BLaER1 treated with 17β-estradiol and CSF1 and Interleukin-3, amounts not matched to agents 10 nM and 100 nM (cell line): ENCODE data around the gene SPAG16.
"Not testable (repeated sequence)": the region's sequence is repeated elsewhere in the genome, so short reads cannot be mapped to it uniquely, and the experiment has no call there.

Experiments
- H3K27ac ChIP-seq, 11 experiments: shearing (Covaris generic); formaldehyde crosslinking; 2 replicates each; pipeline ENCODE4 v1.8.1; 2022
- H3K27me3 ChIP-seq, 11 experiments: shearing (Covaris generic); formaldehyde crosslinking; 2 replicates each; pipeline ENCODE4 v1.8.1; 2022
- H3K36me3 ChIP-seq, 11 experiments: shearing (Covaris generic); formaldehyde crosslinking; 2 replicates each; pipeline ENCODE4 v1.8.1; 2022
- H3K4me1 ChIP-seq, 10 experiments: shearing (Covaris generic); formaldehyde crosslinking; 2 replicates each; pipeline ENCODE4 v1.8.1; 2022
- H3K4me2 ChIP-seq, 11 experiments: shearing (Covaris generic); formaldehyde crosslinking; 2 replicates each; pipeline ENCODE4 v1.8.1; 2022
- H3K4me3 ChIP-seq, 10 experiments: shearing (Covaris generic); formaldehyde crosslinking; 2 replicates each; pipeline ENCODE4 v1.8.1; 2022
- H3K9ac ChIP-seq, 11 experiments: shearing (Covaris generic); formaldehyde crosslinking; 2 replicates each; pipeline ENCODE4 v1.8.1; 2022
- H3K9me3 ChIP-seq, 11 experiments: shearing (Covaris generic); formaldehyde crosslinking; replicated peaks in 1 of 11; 2 replicates each; pipeline ENCODE4 v1.8.1; 2022
- H4K20me1 ChIP-seq, 11 experiments: shearing (Covaris generic); formaldehyde crosslinking; 2 replicates each; pipeline ENCODE4 v1.8.1; 2022
- Cebpa-rat ChIP-seq, 11 experiments: shearing (Covaris generic); IDR thresholded peaks; 2 replicates each; pipeline ENCODE4 v1.8.1; 2022

Gene SPAG16

DNA sequence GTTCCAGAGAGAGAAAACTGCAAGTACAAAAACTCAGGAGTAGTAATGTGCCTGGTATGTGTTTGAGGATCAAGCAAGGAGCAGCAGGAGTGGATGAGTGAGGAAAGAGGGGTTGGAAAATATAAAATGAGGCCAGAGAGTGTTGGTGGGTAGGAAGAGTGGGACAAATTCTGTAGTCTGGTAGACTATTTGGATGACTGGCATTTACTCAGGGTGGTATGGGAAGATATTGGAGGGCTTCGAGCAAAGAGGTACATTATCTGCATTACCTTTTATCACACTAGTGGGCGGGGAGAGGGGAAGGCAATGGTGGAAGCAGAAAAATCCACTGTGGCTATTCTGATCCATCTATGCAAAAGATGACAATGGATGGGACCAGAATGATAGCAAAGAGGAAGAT is 744.9 kb downstream of the SPAG16 start:
- Histone ChIP-seq H3K4me1 (no peaks in the 10 kb centered on the region), H3K9ac (no peak overlapping the region), H3K27ac (no peak overlapping the region), H4K20me1 (no peaks in the 10 kb centered on the region), H3K4me3 (no peak overlapping the region), H3K9me3 (peaks cover 0 to 2% (median under 1%) of the 10 kb centered on the region in 11 experiments; a peak in 11 of 22 replicates), H3K36me3 (no peaks in the 10 kb centered on the region), H3K27me3 (no peaks in the 10 kb centered on the region), H3K4me2 (no peak overlapping the region)
- TF ChIP-seq Cebpa-rat (IDR thresholded peaks at IDR 0.05) = no peak

GRCh38 chr2:214031566-214031965 is 747.3 kb downstream of the SPAG16 start:
- H3K4me3 ChIP-seq = no peak overlapping the region
- H3K36me3 ChIP-seq = no peaks in the 10 kb centered on the region
- TF ChIP-seq Cebpa-rat (IDR thresholded peaks at IDR 0.05) = no peak
- H3K9ac ChIP-seq = no peak overlapping the region
- peaks cover 16 to 18% (median 16%) of the 10 kb centered on the region in 11 experiments for H3K9me3 ChIP-seq
- no peaks in the 10 kb centered on the region for H3K4me1 ChIP-seq
- H4K20me1 ChIP-seq = no peaks in the 10 kb centered on the region
- H3K27ac ChIP-seq = no peak overlapping the region
- H3K27me3 ChIP-seq = no peaks in the 10 kb centered on the region
- H3K4me2 ChIP-seq = no peak overlapping the region

DNA sequence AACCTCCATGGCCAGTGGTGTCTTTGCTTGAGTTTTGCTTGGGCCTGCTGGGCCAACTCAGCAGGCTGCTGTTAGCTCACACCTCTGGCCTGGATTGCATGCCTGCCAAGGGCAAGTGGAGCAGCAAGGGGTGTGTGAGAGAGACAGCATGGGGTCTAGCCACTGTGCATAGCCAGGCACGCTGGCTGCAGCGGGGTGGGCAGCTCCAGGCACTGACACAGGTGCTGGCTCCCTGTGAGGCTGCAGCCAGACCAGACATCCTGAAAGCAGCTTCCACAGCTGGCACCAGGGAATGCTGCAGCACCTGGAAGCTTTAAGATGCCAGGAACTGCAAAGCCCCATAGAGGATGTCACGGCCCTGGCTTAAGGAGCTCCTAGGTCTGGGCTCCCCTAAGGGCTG is 750.2 kb downstream of the SPAG16 start:
- H3K4me1 ChIP-seq = no peaks in the 10 kb centered on the region
- no peaks in the 10 kb centered on the region for H3K36me3 ChIP-seq
- no peak overlapping the region for H3K27ac ChIP-seq
- no peaks in the 10 kb centered on the region for H4K20me1 ChIP-seq
- no peak overlapping the region for H3K4me3 ChIP-seq
- no peak overlapping the region for H3K9ac ChIP-seq
- no peak overlapping the region for H3K4me2 ChIP-seq
- H3K9me3 ChIP-seq = peaks cover 16 to 18% (median 16%) of the 10 kb centered on the region in 11 experiments
- H3K27me3 ChIP-seq = no peaks in the 10 kb centered on the region
- no peak for TF ChIP-seq Cebpa-rat (IDR thresholded peaks at IDR 0.05)

DNA sequence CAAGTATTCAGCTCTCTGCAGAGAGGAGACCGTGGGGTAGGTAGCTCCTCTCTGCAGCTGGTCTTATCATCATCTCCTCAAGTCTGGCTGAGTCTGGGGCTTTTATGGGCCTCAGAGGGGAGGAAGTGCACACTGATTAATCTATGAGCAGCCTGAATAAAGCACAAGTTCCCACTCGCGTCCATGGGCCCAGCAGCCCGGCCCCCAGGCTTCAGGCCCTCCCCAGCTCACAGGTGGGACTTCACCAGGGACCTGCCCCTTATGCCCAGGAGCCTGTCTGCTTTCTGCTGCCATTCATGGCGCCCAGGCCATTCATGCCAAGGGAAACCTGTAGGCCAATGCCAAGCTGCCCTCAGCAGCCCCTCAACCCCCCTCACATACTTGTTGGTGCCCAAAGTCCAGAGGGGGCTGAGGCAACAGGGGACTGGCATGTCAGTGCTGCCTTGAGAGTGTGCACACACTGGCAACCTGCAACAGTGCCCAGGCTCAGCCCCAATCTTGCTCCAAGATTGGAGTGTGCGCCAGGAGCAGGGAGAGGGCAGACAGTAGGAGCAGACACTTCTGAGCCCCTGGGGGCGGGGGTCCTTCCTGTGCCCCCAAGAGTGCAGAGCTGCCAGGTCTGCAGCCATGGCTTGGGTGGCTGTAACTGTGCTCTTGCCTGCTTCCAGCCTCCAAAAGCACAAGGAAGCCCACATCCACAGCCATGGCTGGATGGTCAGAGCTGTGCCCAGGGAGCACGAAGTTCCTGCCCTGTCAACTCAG is 751.0 kb downstream of the SPAG16 start:
- H4K20me1 ChIP-seq = no peaks in the 10 kb centered on the region
- H3K4me3 ChIP-seq = no peak overlapping the region
- no peak overlapping the region for H3K4me2 ChIP-seq
- no peaks in the 10 kb centered on the region for H3K27me3 ChIP-seq
- H3K36me3 ChIP-seq = no peaks in the 10 kb centered on the region
- no peak for TF ChIP-seq Cebpa-rat (IDR thresholded peaks at IDR 0.05)
- H3K27ac ChIP-seq = no peak overlapping the region
- no peak overlapping the region for H3K9ac ChIP-seq
- H3K4me1 ChIP-seq = no peaks in the 10 kb centered on the region
- H3K9me3 ChIP-seq = peaks cover 16 to 22% (median 16%) of the 10 kb centered on the region in 11 experiments

GRCh38 chr2:214035921-214036320 is 751.7 kb downstream of the SPAG16 start:
- Histone ChIP-seq H3K27ac (no peak overlapping the region), H3K4me3 (no peak overlapping the region), H3K27me3 (no peaks in the 10 kb centered on the region), H3K9ac (no peak overlapping the region), H3K4me1 (no peaks in the 10 kb centered on the region), H4K20me1 (no peaks in the 10 kb centered on the region), H3K9me3 (peaks cover 16 to 25% (median 17%) of the 10 kb centered on the region in 11 experiments), H3K4me2 (no peak overlapping the region), H3K36me3 (no peaks in the 10 kb centered on the region)
- TF ChIP-seq Cebpa-rat (IDR thresholded peaks at IDR 0.05) = no peak

GRCh38 chr2:214038186-214038585 is 753.9 kb downstream of the SPAG16 start:
- H3K4me2 ChIP-seq = no peak overlapping the region
- H3K27me3 ChIP-seq = no peaks in the 10 kb centered on the region
- H3K9me3 ChIP-seq = peaks cover 16 to 25% (median 17%) of the 10 kb centered on the region in 11 experiments
- H3K4me3 ChIP-seq = no peak overlapping the region
- H4K20me1 ChIP-seq = no peaks in the 10 kb centered on the region
- no peaks in the 10 kb centered on the region for H3K4me1 ChIP-seq
- TF ChIP-seq Cebpa-rat (IDR thresholded peaks at IDR 0.05) = no peak
- H3K27ac ChIP-seq = no peak overlapping the region
- H3K9ac ChIP-seq = no peak overlapping the region
- H3K36me3 ChIP-seq = no peaks in the 10 kb centered on the region

DNA sequence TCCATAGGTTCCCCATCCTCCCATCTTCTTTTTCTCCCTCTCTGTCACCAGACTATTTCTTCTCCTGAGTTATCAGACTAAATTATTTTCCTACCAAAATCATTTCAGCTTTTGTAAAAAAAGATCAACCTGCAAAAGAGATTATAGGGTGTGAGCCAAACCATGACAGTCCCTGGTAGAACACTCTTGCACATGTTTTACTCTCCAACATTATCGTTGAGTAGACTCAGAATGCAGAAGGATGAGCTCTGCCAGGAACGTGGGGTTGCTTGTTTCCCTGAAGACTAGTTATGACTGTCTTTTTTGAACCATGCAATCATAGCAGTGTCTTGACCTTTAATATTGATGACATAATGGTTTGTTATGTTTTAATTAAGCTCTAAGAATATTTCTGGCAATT is 766.5 kb downstream of the SPAG16 start:
- no peak for TF ChIP-seq Cebpa-rat (IDR thresholded peaks at IDR 0.05)
- no peaks in the 10 kb centered on the region for H3K27me3 ChIP-seq
- H3K36me3 ChIP-seq = no peaks in the 10 kb centered on the region
- no peak overlapping the region for H3K9ac ChIP-seq
- H3K9me3 ChIP-seq = peaks cover 0 to 4% (median 0%) of the 10 kb centered on the region in 11 experiments; a peak in 5 of 22 replicates
- no peaks in the 10 kb centered on the region for H4K20me1 ChIP-seq
- H3K27ac ChIP-seq = no peak overlapping the region
- H3K4me2 ChIP-seq = no peak overlapping the region
- no peak overlapping the region for H3K4me3 ChIP-seq
- H3K4me1 ChIP-seq = no peaks in the 10 kb centered on the region

DNA sequence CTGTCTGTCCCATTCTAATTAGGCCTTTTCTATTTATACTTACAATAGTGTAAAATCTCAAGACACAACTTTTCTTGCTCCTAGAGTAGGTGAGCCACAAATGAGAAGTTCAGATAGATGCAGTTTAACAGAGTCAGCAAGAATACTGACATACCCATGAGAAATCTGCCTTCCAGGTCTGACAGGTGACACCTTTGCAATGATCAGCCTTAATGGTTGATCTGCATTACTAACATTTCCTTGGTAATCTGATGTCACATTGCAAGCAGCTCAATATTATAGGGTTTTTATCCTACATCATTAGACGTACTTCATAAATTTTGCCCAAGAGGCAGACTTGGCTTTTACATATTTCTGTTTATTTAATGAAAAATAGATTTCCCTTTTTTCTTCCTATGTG is 767.3 kb downstream of the SPAG16 start:
- H3K36me3 ChIP-seq = no peaks in the 10 kb centered on the region
- no peak overlapping the region for H3K27ac ChIP-seq
- H4K20me1 ChIP-seq = no peaks in the 10 kb centered on the region
- H3K9me3 ChIP-seq = no peaks in the 10 kb centered on the region
- H3K9ac ChIP-seq = no peak overlapping the region
- no peak overlapping the region for H3K4me3 ChIP-seq
- no peaks in the 10 kb centered on the region for H3K27me3 ChIP-seq
- H3K4me1 ChIP-seq = no peaks in the 10 kb centered on the region
- H3K4me2 ChIP-seq = no peak overlapping the region
- no peak for TF ChIP-seq Cebpa-rat (IDR thresholded peaks at IDR 0.05)

DNA sequence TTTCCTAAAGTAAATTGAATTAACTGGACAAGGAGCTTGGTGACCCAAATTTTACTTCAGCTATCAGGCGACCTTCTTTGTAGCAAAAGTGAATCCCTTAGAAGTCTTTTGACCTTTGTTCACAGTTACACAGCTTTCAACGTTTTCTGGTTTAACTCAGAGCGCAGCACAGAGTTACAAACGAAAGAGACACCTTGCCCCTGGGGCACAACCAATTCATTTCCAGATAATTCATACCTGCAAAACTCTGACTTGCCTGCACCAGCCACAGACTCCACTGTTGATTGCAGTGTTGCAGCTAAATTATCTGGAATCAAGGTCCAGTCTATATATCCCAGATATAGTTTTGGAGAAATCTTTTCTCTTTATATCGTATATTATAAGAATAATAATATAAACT is 768.0 kb downstream of the SPAG16 start:
- Histone ChIP-seq H4K20me1 (no peaks in the 10 kb centered on the region), H3K27ac (no peak overlapping the region), H3K36me3 (no peaks in the 10 kb centered on the region), H3K9me3 (no peaks in the 10 kb centered on the region), H3K9ac (no peak overlapping the region), H3K4me2 (no peak overlapping the region), H3K4me1 (no peaks in the 10 kb centered on the region), H3K4me3 (no peak overlapping the region), H3K27me3 (no peaks in the 10 kb centered on the region)
- no peak for TF ChIP-seq Cebpa-rat (IDR thresholded peaks at IDR 0.05)

- H3K4me2 ChIP-seq = no peak overlapping the region
- TF ChIP-seq Cebpa-rat (IDR thresholded peaks at IDR 0.05) = no peak
- no peak overlapping the region for H3K27ac ChIP-seq
- H4K20me1 ChIP-seq = no peaks in the 10 kb centered on the region
- H3K4me1 ChIP-seq = no peaks in the 10 kb centered on the region
- H3K27me3 ChIP-seq = no peaks in the 10 kb centered on the region
- H3K4me3 ChIP-seq = no peak overlapping the region
- no peak overlapping the region for H3K9ac ChIP-seq
- no peaks in the 10 kb centered on the region for H3K36me3 ChIP-seq
- H3K9me3 ChIP-seq = no peaks in the 10 kb centered on the region
These were observed 773.7 kb downstream of the SPAG16 start for GRCh38 chr2:214057986-214058385.

GRCh38 chr2:214062279-214062678 is 778.0 kb downstream of the SPAG16 start:
- not testable (repeated sequence) for H3K27me3 ChIP-seq, H3K4me3 ChIP-seq, H3K9ac ChIP-seq, H3K27ac ChIP-seq, H3K4me1 ChIP-seq, H3K9me3 ChIP-seq, H4K20me1 ChIP-seq, H3K36me3 ChIP-seq, H3K4me2 ChIP-seq
